ENCODE data around the gene AATF.

AATF gene

GRCh38 chr17:36942019-36942599 is 6.6 kb upstream of the AATF start:
- peak; percentile 72 for DNase-seq

- DNase-seq: peak; percentile 63
These were observed 6.1 kb upstream of the AATF start for GRCh38 chr17:36942631-36943125.

- peak; percentile 72 for DNase-seq
These were observed 5.2 kb upstream of the AATF start for GRCh38 chr17:36943250-36944191.

GRCh38 chr17:36944553-36944952 is 4.2 kb upstream of the AATF start:
- DNase-seq: peak; percentile 38

GRCh38 chr17:36945140-36945539 is 3.6 kb upstream of the AATF start:
- DNase-seq: no peak

- peak; percentile 38 for DNase-seq
These were observed 2.6 kb upstream of the AATF start for GRCh38 chr17:36945959-36946725.

- DNase-seq: no peak
These were observed 2.0 kb upstream of the AATF start for GRCh38 chr17:36946726-36947091.

- no peak for DNase-seq
These were observed 635 bp upstream of the AATF start for GRCh38 chr17:36947922-36948716.

- DNase-seq: no peak
These were observed 740 bp downstream of the AATF start for GRCh38 chr17:36949461-36949927.

GRCh38 chr17:36950027-36950426 is 1.3 kb downstream of the AATF start:
- no peak for DNase-seq

- DNase-seq: no peak
These were observed 2.5 kb downstream of the AATF start for GRCh38 chr17:36951084-36951789.

GRCh38 chr17:36971508-36971907 is 22.8 kb downstream of the AATF start:
- no peak for DNase-seq

GRCh38 chr17:36972186-36972700 is 23.5 kb downstream of the AATF start:
- DNase-seq: no peak

- no peak for DNase-seq
These were observed 24.2 kb downstream of the AATF start for GRCh38 chr17:36972905-36973304.

GRCh38 chr17:36975922-36976515 is 27.3 kb downstream of the AATF start:
- DNase-seq: no peak

GRCh38 chr17:36977066-36977465 is 28.3 kb downstream of the AATF start:
- no peak for DNase-seq

GRCh38 chr17:36977568-36977967 is 28.8 kb downstream of the AATF start:
- no peak for DNase-seq

- peak; percentile 21 for DNase-seq
These were observed 30.2 kb downstream of the AATF start for GRCh38 chr17:36978810-36979564.

- no peak for DNase-seq
These were observed 30.8 kb downstream of the AATF start for GRCh38 chr17:36979565-36979941.

GRCh38 chr17:36980280-36980761 is 31.6 kb downstream of the AATF start:
- no peak for DNase-seq
